Ishikawa (cell line): ENCODE data around the gene LRRC71.

Experiments
- CEBPB ChIP-seq: IDR thresholded peaks from 2 replicates; pipeline ENCODE4 v1.6.1; 2012
- CREB1 ChIP-seq: IDR thresholded peaks from 2 replicates; pipeline ENCODE4 v1.6.1; 2012; ENCODE audit warnings: low read depth
- EGR1 ChIP-seq: IDR thresholded peaks from 2 replicates; pipeline ENCODE4 v1.6.1; 2012
- EP300 ChIP-seq: IDR thresholded peaks from 2 replicates; pipeline ENCODE4 v1.6.1; 2012; ENCODE audit warnings: borderline replicate concordance
- FOXM1 ChIP-seq: IDR thresholded peaks from 2 replicates; pipeline ENCODE4 v1.6.1; 2012; ENCODE audit warnings: low read depth, borderline replicate concordance
- MAX ChIP-seq: IDR thresholded peaks from 2 replicates; pipeline ENCODE4 v1.6.1; 2012
- NFIC ChIP-seq: IDR thresholded peaks from 2 replicates; pipeline ENCODE4 v1.6.1; 2012
- RAD21 ChIP-seq: IDR thresholded peaks from 2 replicates; pipeline ENCODE4 v1.6.1; 2012; ENCODE audit warnings: low read depth
- REST ChIP-seq: IDR thresholded peaks from 2 replicates; pipeline ENCODE4 v1.6.1; 2012; ENCODE audit warnings: low read depth, mild to moderate bottlenecking
- TAF1 ChIP-seq: IDR thresholded peaks from 2 replicates; pipeline ENCODE4 v1.6.1; 2012; ENCODE audit warnings: low read depth, mild to moderate bottlenecking
- TCF12 ChIP-seq: IDR thresholded peaks from 2 replicates; pipeline ENCODE4 v1.6.1; 2012; ENCODE audit warnings: low read depth
- TEAD4 ChIP-seq: IDR thresholded peaks from 2 replicates; pipeline ENCODE4 v1.6.1; 2012
- USF1 ChIP-seq: IDR thresholded peaks from 2 replicates; pipeline ENCODE4 v1.6.1; 2012
- YY1 ChIP-seq: IDR thresholded peaks from 2 replicates; pipeline ENCODE4 v1.6.1; 2012; ENCODE audit warnings: low read depth
- ZBTB7A ChIP-seq: IDR thresholded peaks from 2 replicates; pipeline ENCODE4 v1.6.1; 2012; ENCODE audit warnings: low read depth

LRRC71 gene

GRCh38 chr1:156877433-156878170, 42.8 kb upstream of the LRRC71 start:
- TF ChIP-seq TEAD4: no peak
- TF ChIP-seq FOXM1: no peak
- no peak for TF ChIP-seq NFIC
- TF ChIP-seq YY1: no peak
- no peak for TF ChIP-seq EP300
- TF ChIP-seq CREB1: no peak
- TF ChIP-seq EGR1: no peak
- no peak for TF ChIP-seq USF1
- no peak for TF ChIP-seq TAF1
- TF ChIP-seq RAD21: no peak
- no peak for TF ChIP-seq REST
- TF ChIP-seq CEBPB: no peak
- TF ChIP-seq ZBTB7A: no peak
- no peak for TF ChIP-seq MAX
- no peak for TF ChIP-seq TCF12

- TF ChIP-seq CREB1 (no peak), CEBPB (no peak), EP300 (no peak), EGR1 (no peak), REST (no peak), FOXM1 (no peak), MAX (no peak), TCF12 (no peak), USF1 (no peak), RAD21 (no peak), ZBTB7A (no peak), YY1 (no peak)
Observed at GRCh38 chr1:156879876-156880275, 40.6 kb upstream of the LRRC71 start.

GRCh38 chr1:156880473-156880872, 40.0 kb upstream of the LRRC71 start:
- TF ChIP-seq MAX (no peak), ZBTB7A (no peak), EGR1 (no peak), USF1 (no peak), CEBPB (no peak)

GRCh38 chr1:156881101-156881500, 39.3 kb upstream of the LRRC71 start:
- TF ChIP-seq NFIC (no peak), YY1 (no peak), REST (no peak), EP300 (no peak), CREB1 (no peak), TAF1 (no peak), TEAD4 (no peak)
